ENCODE results near the gene KSR2. TPM values are rescaled to one million over a fixed set of nuclear protein-coding genes. Genes with fewer than 3 reads are reported as not detected.

The KSR2 gene
- total RNA-seq, 1 experiment from 2014 or later = 1.3 TPM

GRCh38 chr12:117555889-117556288, 412.9 kb downstream of the KSR2 start:
- WGBS (ENCODE audit: extremely low coverage, insufficient read length, low lambda C conversion rate) = no CpG with 5 or more reads among the region's 5 CpGs
- H2BK15ac ChIP-seq (ENCODE audit: low read depth, low read length) = no peak overlapping the region

More at GRCh38 chr12:117555889-117556288, 412.9 kb downstream of the KSR2 start:
- H4K8ac ChIP-seq (replicated peaks; ENCODE audit: insufficient read length, low read depth, low read length) = no peak overlapping the region
- H3K9ac ChIP-seq (ENCODE audit: extremely low read depth, insufficient read length, low read length) = no peak overlapping the region
- 0 out of 4 replicates have a peak, but pooled peaks cover 0 to 3% of the 10 kb centered on the region in 2 experiments for H3K4me1 Mint-ChIP-seq
- H3K36me3 Mint-ChIP-seq (ENCODE audit: insufficient read depth in 1 of 3, low read depth in 3 of 3) = no peaks in the 10 kb centered on the region
- no peak overlapping the region for H2AK5ac ChIP-seq (ENCODE audit: insufficient read length, low read length)
- no peak overlapping the region for H2BK12ac ChIP-seq (ENCODE audit: insufficient read length, low read depth, low read length)
- no peaks in the 10 kb centered on the region; the same call in 1 of the 2 replicates for H3K4me1 ChIP-seq (ENCODE audit: insufficient read depth, low read length)
- H4K20me1 ChIP-seq (ENCODE audit: control insufficient read depth, insufficient read depth, insufficient read length) = no peaks in the 10 kb centered on the region
- H3K27ac ChIP-seq (ENCODE audit: insufficient read length, low read depth, low read length) = no peak overlapping the region
- no peak overlapping the region for H3K23ac ChIP-seq (ENCODE audit: insufficient read length, low read depth, low read length)
- H3K9me3 Mint-ChIP-seq = peaks cover 0 to 3% of the 10 kb centered on the region in 2 experiments; a peak in 1 of 5 replicates
- H3K4ac ChIP-seq (ENCODE audit: low read depth, low read length) = no peak overlapping the region
- no peak overlapping the region for H3T11ph ChIP-seq (ENCODE audit: low read length)
- H2AFZ ChIP-seq (ENCODE audit: low read length) = no peak overlapping the region
- no peaks in the 10 kb centered on the region for H3K23me2 ChIP-seq (ENCODE audit: insufficient read length, low read depth, low read length, poor library complexity, severe bottlenecking)
- no peaks in the 10 kb centered on the region for H3K79me2 ChIP-seq (ENCODE audit: insufficient read depth, low read length)
- H2BK120ac ChIP-seq (ENCODE audit: low read depth, low read length, poor library complexity, severe bottlenecking) = no peak overlapping the region
- H4K91ac ChIP-seq (ENCODE audit: insufficient read length, low read depth, low read length) = no peak overlapping the region
- H3K27me3 ChIP-seq (ENCODE audit: insufficient read depth, low read length) = no peaks in the 10 kb centered on the region; the same call in 1 of the 2 replicates
- no peak overlapping the region for H2BK5ac ChIP-seq (ENCODE audit: insufficient read length, low read length)
- H3K18ac ChIP-seq (ENCODE audit: insufficient read length, low read depth, low read length) = no peak overlapping the region
- no peak overlapping the region for H3K14ac ChIP-seq (ENCODE audit: insufficient read depth, low read length)
- H3K27ac Mint-ChIP-seq = no peak overlapping the region
- peaks cover 1% of the 10 kb centered on the region for H3K27me3 Mint-ChIP-seq (ENCODE audit: low read depth)
- H4K5ac ChIP-seq (ENCODE audit: insufficient read length, low read depth, low read length) = no peak overlapping the region
- TF ChIP-seq, protein P1, sequence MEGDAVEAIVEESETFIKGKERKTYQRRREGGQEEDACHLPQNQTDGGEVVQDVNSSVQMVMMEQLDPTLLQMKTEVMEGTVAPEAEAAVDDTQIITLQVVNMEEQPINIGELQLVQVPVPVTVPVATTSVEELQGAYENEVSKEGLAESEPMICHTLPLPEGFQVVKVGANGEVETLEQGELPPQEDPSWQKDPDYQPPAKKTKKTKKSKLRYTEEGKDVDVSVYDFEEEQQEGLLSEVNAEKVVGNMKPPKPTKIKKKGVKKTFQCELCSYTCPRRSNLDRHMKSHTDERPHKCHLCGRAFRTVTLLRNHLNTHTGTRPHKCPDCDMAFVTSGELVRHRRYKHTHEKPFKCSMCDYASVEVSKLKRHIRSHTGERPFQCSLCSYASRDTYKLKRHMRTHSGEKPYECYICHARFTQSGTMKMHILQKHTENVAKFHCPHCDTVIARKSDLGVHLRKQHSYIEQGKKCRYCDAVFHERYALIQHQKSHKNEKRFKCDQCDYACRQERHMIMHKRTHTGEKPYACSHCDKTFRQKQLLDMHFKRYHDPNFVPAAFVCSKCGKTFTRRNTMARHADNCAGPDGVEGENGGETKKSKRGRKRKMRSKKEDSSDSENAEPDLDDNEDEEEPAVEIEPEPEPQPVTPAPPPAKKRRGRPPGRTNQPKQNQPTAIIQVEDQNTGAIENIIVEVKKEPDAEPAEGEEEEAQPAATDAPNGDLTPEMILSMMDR (conservative IDR thresholded peaks at IDR 0.05) = no peak
- H3K9me3 ChIP-seq (ENCODE audit: control insufficient read depth, low read depth, low read length) = no peaks in the 10 kb centered on the region
- DNase-seq = no peak
- H3K4me2 ChIP-seq (ENCODE audit: insufficient read depth, insufficient read length, low read length) = no peak overlapping the region
- H3K4me3 Mint-ChIP-seq = no peak overlapping the region
- no peaks in the 10 kb centered on the region for H3K79me1 ChIP-seq (ENCODE audit: insufficient read depth, low read depth, low read length, poor library complexity, severe bottlenecking)
- H2BK20ac ChIP-seq (ENCODE audit: low read depth, low read length, poor library complexity, severe bottlenecking) = no peak overlapping the region
- no peak overlapping the region for H3K56ac ChIP-seq (ENCODE audit: insufficient read length, low read depth, low read length)

Measured in H9 (cell line).